Nephron progenitor cell (in vitro differentiated cells): ENCODE results near the gene DHRS4.

Experiments
- DNase-seq: peaks from one replicate; pipeline ENCODE4 v3.0.0; 2021
- H3K27ac Mint-ChIP-seq: 2 replicates; pipeline ENCODE4 v1.8.0; 2021; ENCODE audit warnings: mild to moderate bottlenecking, moderate library complexity, mixed read lengths
- H3K27me3 Mint-ChIP-seq: 2 replicates; pipeline ENCODE4 v1.8.0; 2021; ENCODE audit warnings: mild to moderate bottlenecking, low read depth, mixed read lengths; ENCODE audit not compliant: poor library complexity
- H3K36me3 Mint-ChIP-seq: 2 replicates; pipeline ENCODE4 v1.8.0; 2021; ENCODE audit warnings: low read depth, mixed read lengths
- H3K4me1 Mint-ChIP-seq: 2 replicates; pipeline ENCODE4 v1.8.0; 2021; ENCODE audit warnings: mixed read lengths
- H3K4me3 Mint-ChIP-seq: 2 replicates; pipeline ENCODE4 v1.8.0; 2021; ENCODE audit warnings: mild to moderate bottlenecking, moderate library complexity, mixed read lengths
- H3K9me3 Mint-ChIP-seq: 2 replicates; pipeline ENCODE4 v1.8.0; 2021; ENCODE audit warnings: mild to moderate bottlenecking, moderate library complexity, mixed read lengths
- TF ChIP-seq, protein P1 (sequence below): fragments of 200-600 bp; sonication (generic); IDR thresholded peaks from 2 replicates; pipeline ENCODE4 v1.5.0; 2021; ENCODE audit warnings: antibody characterized with exemption

The DHRS4 gene

DNA sequence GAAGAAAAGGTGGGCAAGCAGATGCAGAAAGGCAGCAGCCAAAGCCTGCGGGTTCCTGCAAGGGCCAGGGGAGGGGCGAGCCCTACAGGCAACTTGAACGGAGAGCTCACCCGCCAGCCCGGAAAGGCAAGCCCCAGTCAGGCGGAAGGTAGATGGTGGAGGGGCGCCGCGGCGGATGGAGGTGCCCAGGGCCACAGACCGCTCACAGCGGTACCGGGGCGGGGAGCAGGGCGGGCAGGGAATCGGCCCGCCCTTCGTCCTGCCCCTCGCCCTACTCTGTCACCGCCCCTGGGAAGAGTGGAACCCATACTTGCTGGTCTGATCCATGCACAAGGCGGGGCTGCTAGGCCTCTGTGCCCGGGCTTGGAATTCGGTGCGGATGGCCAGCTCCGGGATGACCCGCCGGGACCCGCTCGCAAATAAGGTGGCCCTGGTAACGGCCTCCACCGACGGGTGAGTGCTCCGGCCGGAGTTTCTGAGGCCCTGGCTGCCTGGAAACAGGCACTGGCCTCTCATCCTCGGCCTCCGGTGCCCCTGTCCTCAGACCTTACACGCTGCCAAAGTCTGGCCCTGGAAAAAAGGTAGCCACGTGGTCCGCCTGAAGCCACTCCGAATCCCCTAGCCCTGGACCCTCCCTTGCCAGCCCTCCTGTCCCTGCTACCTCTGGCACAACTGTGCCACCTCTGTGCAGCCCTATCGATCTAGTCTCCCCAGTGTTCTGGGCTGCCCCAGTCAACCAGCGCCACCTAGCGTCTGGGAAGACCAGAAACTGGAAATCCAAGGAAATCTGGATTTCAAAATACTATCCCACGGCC, at the start of gene DHRS4:
DHRS4 (plus strand) TSS at position 307 of the 815 bp plus-strand sequence; CDS start at position 326, 19 bp downstream.
- TF ChIP-seq, protein P1, sequence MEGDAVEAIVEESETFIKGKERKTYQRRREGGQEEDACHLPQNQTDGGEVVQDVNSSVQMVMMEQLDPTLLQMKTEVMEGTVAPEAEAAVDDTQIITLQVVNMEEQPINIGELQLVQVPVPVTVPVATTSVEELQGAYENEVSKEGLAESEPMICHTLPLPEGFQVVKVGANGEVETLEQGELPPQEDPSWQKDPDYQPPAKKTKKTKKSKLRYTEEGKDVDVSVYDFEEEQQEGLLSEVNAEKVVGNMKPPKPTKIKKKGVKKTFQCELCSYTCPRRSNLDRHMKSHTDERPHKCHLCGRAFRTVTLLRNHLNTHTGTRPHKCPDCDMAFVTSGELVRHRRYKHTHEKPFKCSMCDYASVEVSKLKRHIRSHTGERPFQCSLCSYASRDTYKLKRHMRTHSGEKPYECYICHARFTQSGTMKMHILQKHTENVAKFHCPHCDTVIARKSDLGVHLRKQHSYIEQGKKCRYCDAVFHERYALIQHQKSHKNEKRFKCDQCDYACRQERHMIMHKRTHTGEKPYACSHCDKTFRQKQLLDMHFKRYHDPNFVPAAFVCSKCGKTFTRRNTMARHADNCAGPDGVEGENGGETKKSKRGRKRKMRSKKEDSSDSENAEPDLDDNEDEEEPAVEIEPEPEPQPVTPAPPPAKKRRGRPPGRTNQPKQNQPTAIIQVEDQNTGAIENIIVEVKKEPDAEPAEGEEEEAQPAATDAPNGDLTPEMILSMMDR, result peak; percentile 93
- peak within 1 kb of the TSS; percentile 95 for H3K27ac Mint-ChIP-seq
- H3K4me1 Mint-ChIP-seq, result peaks cover 29% of the 10 kb centered on the region
- DNase-seq, result peak; percentile 85
- peaks cover 41% of the 10 kb centered on the region for H3K36me3 Mint-ChIP-seq
- peaks cover 32% of the 10 kb centered on the region for H3K9me3 Mint-ChIP-seq
- H3K4me3 Mint-ChIP-seq, result peak within 1 kb of the TSS; percentile 99
- H3K27me3 Mint-ChIP-seq, result peaks cover 3% of the 10 kb centered on the region

- H3K27me3 Mint-ChIP-seq, result peaks cover 19% of the 10 kb centered on the region
- peak; percentile 63 for DNase-seq
- H3K4me1 Mint-ChIP-seq, result no peaks in the 10 kb centered on the region
- no peaks in the 10 kb centered on the region for H3K36me3 Mint-ChIP-seq
- no peak overlapping the region for H3K4me3 Mint-ChIP-seq
- H3K9me3 Mint-ChIP-seq, result peaks cover 3% of the 10 kb centered on the region
- H3K27ac Mint-ChIP-seq, result no peak overlapping the region
- TF ChIP-seq, protein P1, result peak; percentile 70
These were observed 43.3 kb upstream of the DHRS4 start for GRCh38 chr14:23910101-23910875.

GRCh38 chr14:23910876-23911210, 42.7 kb upstream of the DHRS4 start:
- DNase-seq, result no peak
- Mint-ChIP-seq H3K4me1 (no peaks in the 10 kb centered on the region), H3K27ac (no peak overlapping the region), H3K9me3 (peaks cover 3% of the 10 kb centered on the region), H3K4me3 (no peak overlapping the region), H3K36me3 (no peaks in the 10 kb centered on the region), H3K27me3 (peaks cover 18% of the 10 kb centered on the region)
- TF ChIP-seq, protein P1, result no peak

DNA sequence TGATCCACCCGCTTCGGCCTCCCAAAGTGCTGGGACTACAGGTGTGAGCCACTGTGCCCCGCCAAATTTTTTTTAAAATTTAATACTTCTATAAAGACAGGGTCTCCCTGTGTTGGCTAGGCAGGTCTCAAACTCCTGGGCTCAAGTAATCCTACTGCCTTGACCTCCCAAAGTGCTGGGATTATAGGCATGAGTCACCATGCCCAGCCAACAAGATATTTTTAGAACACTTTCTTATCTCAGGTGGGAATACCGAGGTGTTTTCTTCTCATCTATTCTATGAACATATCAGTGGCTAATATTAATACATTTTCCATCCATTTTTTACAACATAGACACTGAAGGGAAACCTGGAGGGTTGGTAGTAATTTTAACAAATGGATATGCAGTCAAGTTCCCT, 38.0 kb upstream of the DHRS4 start:
- no peak overlapping the region for H3K4me3 Mint-ChIP-seq
- H3K27ac Mint-ChIP-seq, result no peak overlapping the region
- H3K4me1 Mint-ChIP-seq, result no peaks in the 10 kb centered on the region
- no peak for DNase-seq
- H3K27me3 Mint-ChIP-seq, result peaks cover 14% of the 10 kb centered on the region
- TF ChIP-seq, protein P1, result no peak
- H3K9me3 Mint-ChIP-seq, result peaks cover 16% of the 10 kb centered on the region
- no peaks in the 10 kb centered on the region for H3K36me3 Mint-ChIP-seq

- H3K27me3 Mint-ChIP-seq, result peaks cover 14% of the 10 kb centered on the region
- no peak for DNase-seq
- no peak overlapping the region for H3K4me3 Mint-ChIP-seq
- TF ChIP-seq, protein P1, result no peak
- no peaks in the 10 kb centered on the region for H3K4me1 Mint-ChIP-seq
- H3K27ac Mint-ChIP-seq, result no peak overlapping the region
- peaks cover 16% of the 10 kb centered on the region for H3K9me3 Mint-ChIP-seq
- no peaks in the 10 kb centered on the region for H3K36me3 Mint-ChIP-seq
These were observed 37.6 kb upstream of the DHRS4 start for GRCh38 chr14:23916004-23916403.
